Stimulated activated effector memory CD8-positive, alpha-beta T cell treated with anti-CD3 and anti-CD28 coated beads, Interleukin-12 subunit alpha, Interleukin-12 subunit beta, amount 100 ng/mL, for 72 hours (primary cell): ENCODE data around the gene RAB6B.

Experiments used
- ATAC-seq: fragments of 150-1000 bp; cut with Tn5 transposase; 2 replicates; pipeline ENCODE4 v1.10.0; 2021
- DNase-seq, 2 donors: peaks; one replicate each; pipeline ENCODE4 v3.0.0; 2021 to 2022; ENCODE audit warnings: low spot score in 2 of 2
- H3K27ac Mint-ChIP-seq: one replicate; pipeline ENCODE4 v1.8.0; 2022; ENCODE audit warnings: mild to moderate bottlenecking, mixed read lengths
- H3K36me3 Mint-ChIP-seq: one replicate; pipeline ENCODE4 v1.8.0; 2022; ENCODE audit warnings: mild to moderate bottlenecking, mixed read lengths
- H3K4me1 Mint-ChIP-seq: one replicate; pipeline ENCODE4 v1.8.0; 2022; ENCODE audit warnings: mixed read lengths
- H3K4me3 Mint-ChIP-seq: one replicate; pipeline ENCODE4 v1.8.0; 2022; ENCODE audit warnings: mild to moderate bottlenecking, mixed read lengths
- H3K9me3 Mint-ChIP-seq: one replicate; pipeline ENCODE4 v1.8.0; 2022; ENCODE audit warnings: mixed read lengths

The RAB6B gene

DNA sequence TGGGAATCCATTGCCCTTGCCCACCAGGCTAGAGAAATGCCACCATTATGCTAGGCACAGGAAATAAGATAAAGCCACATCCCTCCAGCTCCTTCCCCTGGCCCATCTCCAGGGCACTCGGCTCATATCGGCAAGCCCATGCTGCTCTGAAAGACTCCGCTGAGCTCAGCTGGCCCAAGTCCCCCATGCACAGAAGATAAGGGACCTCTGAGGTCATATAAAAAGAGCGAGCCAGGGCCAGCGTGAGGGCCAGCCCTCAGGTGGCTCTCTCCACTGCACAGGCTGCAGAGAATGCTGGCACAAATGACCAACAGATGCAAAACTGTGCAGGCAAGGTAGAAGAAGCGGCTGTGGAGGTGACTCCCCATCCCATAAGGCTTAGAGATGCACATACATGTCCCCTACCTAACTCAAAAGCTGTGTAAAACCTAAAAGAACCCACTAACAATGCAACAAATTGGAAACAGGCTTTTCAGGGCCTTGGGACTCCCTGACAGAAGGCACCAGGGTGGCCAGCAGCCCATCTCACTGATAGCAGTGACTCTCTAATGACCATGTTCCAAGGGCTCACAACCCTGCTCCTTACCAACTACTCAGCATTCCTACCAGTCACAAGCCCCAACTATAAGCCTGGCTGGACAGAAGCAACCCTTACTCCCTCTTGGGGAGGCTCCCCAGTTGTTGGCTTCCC lies 3.0 kb downstream of the RAB6B start:
- Mint-ChIP-seq H3K27ac (no peak overlapping the region), H3K36me3 (no peaks in the 10 kb centered on the region), H3K9me3 (no peaks in the 10 kb centered on the region), H3K4me3 (no peak overlapping the region), H3K4me1 (peaks cover 28% of the 10 kb centered on the region)
- ATAC-seq: no peak
- DNase-seq: peak in 1 of 2 donors; percentile 42

GRCh38 chr3:133891662-133892378 lies 3.9 kb downstream of the RAB6B start:
- H3K27ac Mint-ChIP-seq: no peak overlapping the region
- ATAC-seq (no peak), DNase-seq (peak in 1 of 2 donors; percentile 40)
- no peaks in the 10 kb centered on the region for H3K36me3 Mint-ChIP-seq
- peaks cover 30% of the 10 kb centered on the region for H3K4me1 Mint-ChIP-seq
- no peaks in the 10 kb centered on the region for H3K9me3 Mint-ChIP-seq
- no peak overlapping the region for H3K4me3 Mint-ChIP-seq

GRCh38 chr3:133890972-133891644 lies 4.6 kb downstream of the RAB6B start:
- Mint-ChIP-seq H3K27ac (peak overlapping the region; percentile 24), H3K4me1 (peaks cover 33% of the 10 kb centered on the region), H3K36me3 (no peaks in the 10 kb centered on the region), H3K9me3 (no peaks in the 10 kb centered on the region), H3K4me3 (no peak overlapping the region)
- DNase-seq (peak in 1 of 2 donors; percentile 32), ATAC-seq (no peak)

- Mint-ChIP-seq H3K36me3 (no peaks in the 10 kb centered on the region), H3K9me3 (no peaks in the 10 kb centered on the region), H3K4me1 (peaks cover 39% of the 10 kb centered on the region), H3K4me3 (no peak overlapping the region), H3K27ac (no peak overlapping the region)
- ATAC-seq (no peak), DNase-seq (peak in 1 of 2 donors; percentile 28)
These were observed 5.6 kb downstream of the RAB6B start for GRCh38 chr3:133890037-133890436.

DNA sequence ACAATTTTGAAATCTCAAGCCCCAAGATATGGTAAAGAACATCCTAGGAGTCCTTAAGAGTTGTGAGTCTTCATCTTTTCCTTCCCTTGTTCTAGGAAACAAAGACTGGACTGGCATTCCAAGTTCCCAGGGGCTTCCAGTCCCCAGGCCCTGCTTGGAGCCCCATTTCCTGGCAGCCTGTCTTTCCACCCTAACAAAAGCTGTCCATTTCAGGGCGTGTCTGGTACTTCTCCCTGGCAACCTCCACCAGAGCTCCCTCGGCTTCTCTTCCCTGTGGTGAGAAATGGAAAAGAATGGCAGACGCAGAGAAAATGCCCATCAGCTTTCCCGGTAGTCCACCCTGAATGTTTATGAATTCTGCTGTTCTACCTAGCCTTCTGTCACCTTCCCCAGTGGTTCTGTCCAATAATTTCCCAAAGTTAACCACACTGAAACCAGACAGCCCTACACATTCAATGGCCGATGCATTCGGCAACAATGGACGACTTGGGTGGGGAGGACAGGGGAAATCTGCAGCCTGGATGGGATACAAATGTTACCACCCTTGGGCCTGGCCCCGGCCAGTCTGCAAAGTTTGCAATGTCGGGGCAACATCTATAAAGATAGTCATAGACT lies 6.8 kb downstream of the RAB6B start:
- H3K9me3 Mint-ChIP-seq: no peaks in the 10 kb centered on the region
- peak in 1 of 2 donors; percentile 32 for DNase-seq
- peaks cover 49% of the 10 kb centered on the region for H3K4me1 Mint-ChIP-seq
- ATAC-seq: no peak
- H3K4me3 Mint-ChIP-seq: no peak overlapping the region
- H3K36me3 Mint-ChIP-seq: no peaks in the 10 kb centered on the region
- H3K27ac Mint-ChIP-seq: no peak overlapping the region

DNA sequence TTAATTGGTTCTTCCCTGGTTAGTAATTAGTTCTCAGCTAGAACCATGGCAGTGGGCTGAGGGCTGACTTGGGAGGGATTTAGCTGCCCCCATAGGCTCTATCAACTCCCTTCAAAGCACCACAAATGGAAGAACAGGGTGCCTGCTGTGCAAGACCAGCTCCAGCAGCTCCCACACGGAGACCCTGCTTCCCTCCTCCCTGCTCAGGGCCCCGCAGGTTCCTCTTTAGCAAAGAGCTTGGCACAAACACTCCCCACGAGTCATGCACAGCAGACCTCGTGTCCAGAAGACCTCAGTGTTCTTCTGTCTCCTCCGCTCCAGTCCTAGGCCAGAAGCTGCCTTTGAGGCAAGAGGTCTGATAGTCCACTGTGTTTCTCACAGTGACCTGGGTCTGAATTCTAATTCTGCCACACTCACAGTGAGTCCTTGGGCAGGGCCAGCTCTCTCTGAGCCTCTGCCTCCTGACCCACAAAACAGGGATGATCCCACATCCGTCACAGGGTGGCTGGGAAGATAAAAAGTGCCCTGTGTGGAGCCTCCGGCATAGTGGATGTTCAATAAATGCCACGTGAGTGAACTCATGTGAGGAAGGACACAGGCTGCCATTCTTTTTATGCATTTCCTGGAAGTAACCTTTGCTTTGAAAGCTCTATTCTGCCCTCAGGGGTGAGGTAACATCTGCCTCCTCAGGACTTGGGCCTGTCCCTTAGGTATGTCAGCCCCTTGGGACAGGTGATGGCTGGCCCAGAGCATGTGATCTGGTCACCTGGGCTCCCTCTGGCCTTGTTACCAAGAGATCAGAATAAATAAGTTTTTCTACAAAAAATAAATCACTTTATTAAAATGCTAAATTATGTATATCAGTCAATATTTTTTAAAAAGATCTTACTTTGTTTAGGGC lies 7.6 kb downstream of the RAB6B start:
- no peak for ATAC-seq
- Mint-ChIP-seq H3K27ac (no peak overlapping the region), H3K9me3 (no peaks in the 10 kb centered on the region), H3K4me3 (no peak overlapping the region), H3K36me3 (no peaks in the 10 kb centered on the region), H3K4me1 (peaks cover 55% of the 10 kb centered on the region)
- DNase-seq: peak in 1 of 2 donors; percentile 44

DNA sequence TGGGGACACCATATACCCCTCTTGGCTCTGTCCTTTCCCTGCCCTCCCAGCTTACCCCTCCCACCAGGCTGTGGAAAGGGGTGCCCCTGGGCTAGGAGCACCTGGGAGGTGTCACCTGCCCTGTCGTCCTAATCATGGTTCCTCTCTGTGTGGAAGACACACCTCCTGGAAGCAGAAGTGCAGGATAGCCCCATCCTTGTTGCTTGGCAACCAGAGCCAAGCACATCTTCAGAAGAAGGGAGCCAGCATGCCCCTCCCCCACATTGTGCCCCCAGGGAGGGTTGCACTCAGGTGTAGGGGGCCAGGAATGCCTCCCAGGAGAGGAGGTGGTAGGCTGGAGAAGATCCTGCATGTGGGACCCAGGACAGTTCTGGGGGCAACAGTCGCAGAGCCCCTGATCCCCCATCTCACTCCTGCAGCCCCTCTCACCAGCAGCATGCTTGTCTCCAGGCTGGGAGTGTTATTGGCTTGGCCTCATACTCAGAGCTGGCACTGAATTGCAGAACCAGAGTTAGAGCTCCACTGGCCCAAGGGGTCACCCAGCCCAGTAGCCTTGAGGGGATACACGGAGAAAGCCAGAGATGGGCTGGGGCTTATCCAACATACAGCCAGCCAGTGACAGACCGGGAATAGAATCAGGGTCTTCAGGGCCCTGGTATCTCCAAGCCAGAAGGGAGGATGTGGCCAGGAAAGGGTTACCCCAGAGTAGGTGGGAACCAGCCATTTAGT lies 8.4 kb downstream of the RAB6B start:
- peaks cover under 1% of the 10 kb centered on the region for H3K36me3 Mint-ChIP-seq
- DNase-seq (peak in 1 of 2 donors; percentile 42), ATAC-seq (no peak)
- peaks cover 55% of the 10 kb centered on the region for H3K4me1 Mint-ChIP-seq
- H3K4me3 Mint-ChIP-seq: no peak overlapping the region
- H3K9me3 Mint-ChIP-seq: no peaks in the 10 kb centered on the region
- no peak overlapping the region for H3K27ac Mint-ChIP-seq

GRCh38 chr3:133886031-133886722 lies 9.5 kb downstream of the RAB6B start:
- H3K36me3 Mint-ChIP-seq: peaks cover 5% of the 10 kb centered on the region
- ATAC-seq: no peak
- peaks cover 62% of the 10 kb centered on the region for H3K4me1 Mint-ChIP-seq
- no peak overlapping the region for H3K4me3 Mint-ChIP-seq
- H3K9me3 Mint-ChIP-seq: no peaks in the 10 kb centered on the region
- peak overlapping the region; percentile 43 for H3K27ac Mint-ChIP-seq
- peak in 1 of 2 donors; percentile 44 for DNase-seq

DNA sequence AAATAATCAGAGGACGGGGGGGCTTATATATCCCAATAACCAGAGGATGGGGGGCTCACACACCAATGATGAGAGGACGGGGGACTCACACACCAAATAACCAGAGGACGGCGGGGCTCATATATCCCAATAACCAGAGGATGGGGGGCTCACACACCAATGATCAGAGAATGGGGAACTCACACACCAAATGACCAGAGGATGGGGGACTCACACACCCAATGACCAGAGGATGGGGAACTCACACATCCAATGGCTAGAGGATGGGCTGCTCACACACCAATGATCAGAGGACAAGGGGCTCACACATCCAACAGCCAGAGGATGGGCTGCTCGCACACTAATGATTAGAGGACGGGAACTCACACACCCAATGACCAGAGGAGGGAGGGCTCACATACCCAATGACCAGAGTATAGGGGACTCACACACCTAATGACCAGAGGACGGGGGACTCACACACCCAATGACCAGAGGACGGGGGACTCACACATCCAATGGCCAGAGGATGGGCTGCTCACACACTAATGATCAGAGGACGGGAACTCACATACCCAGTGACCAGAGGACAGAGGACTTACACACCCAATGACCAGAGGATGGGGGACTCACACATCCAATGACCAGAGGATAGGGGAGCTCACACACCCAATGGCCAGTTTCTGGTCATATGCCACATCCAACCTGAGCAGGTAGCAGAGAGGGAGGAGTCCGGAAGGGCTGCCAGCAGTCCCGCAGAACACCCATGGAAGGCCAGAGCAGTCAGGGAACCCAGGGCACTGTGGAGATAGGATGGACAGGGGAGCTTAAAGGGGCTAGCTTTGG lies 10.6 kb downstream of the RAB6B start:
- peak overlapping the region; percentile 95 for H3K27ac Mint-ChIP-seq
- H3K9me3 Mint-ChIP-seq: no peaks in the 10 kb centered on the region
- peaks cover 66% of the 10 kb centered on the region for H3K4me1 Mint-ChIP-seq
- H3K36me3 Mint-ChIP-seq: peaks cover 5% of the 10 kb centered on the region
- ATAC-seq: no peak
- DNase-seq: peak in 1 of 2 donors; percentile 41
- no peak overlapping the region for H3K4me3 Mint-ChIP-seq

GRCh38 chr3:133884054-133884886 lies 11.4 kb downstream of the RAB6B start:
- ATAC-seq (no peak), DNase-seq (peak in 1 of 2 donors; percentile 33)
- Mint-ChIP-seq H3K36me3 (peaks cover 5% of the 10 kb centered on the region), H3K4me1 (peaks cover 66% of the 10 kb centered on the region), H3K27ac (peak overlapping the region; percentile 95), H3K4me3 (no peak overlapping the region), H3K9me3 (no peaks in the 10 kb centered on the region)

- no peak for ATAC-seq
- H3K36me3 Mint-ChIP-seq: peaks cover 5% of the 10 kb centered on the region
- H3K27ac Mint-ChIP-seq: peak overlapping the region; percentile 95
- no peak for DNase-seq
- no peaks in the 10 kb centered on the region for H3K9me3 Mint-ChIP-seq
- H3K4me1 Mint-ChIP-seq: peaks cover 66% of the 10 kb centered on the region
- peak overlapping the region; percentile 45 for H3K4me3 Mint-ChIP-seq
These were observed 12.0 kb downstream of the RAB6B start for GRCh38 chr3:133883641-133884040.

GRCh38 chr3:133882986-133883586 lies 12.6 kb downstream of the RAB6B start:
- Mint-ChIP-seq H3K4me3 (peak overlapping the region; percentile 45), H3K27ac (peak overlapping the region; percentile 95), H3K4me1 (peaks cover 65% of the 10 kb centered on the region), H3K9me3 (peaks cover 5% of the 10 kb centered on the region), H3K36me3 (peaks cover 5% of the 10 kb centered on the region)
- no peak for ATAC-seq
- no peak for DNase-seq
